Progenitor cell of endocrine pancreas (in vitro differentiated cells): ENCODE measurements around the gene TPSD1. TPM values are rescaled to one million over a fixed set of nuclear protein-coding genes. Genes with fewer than 3 reads are reported as not detected.

Experiments used
- DNase-seq: peaks from one replicate; pipeline ENCODE4 v3.0.0; 2021; ENCODE audit warnings: low spot score; ENCODE audit not compliant: unreplicated experiment
- H3K27ac Mint-ChIP-seq: 2 replicates; pipeline ENCODE4 v1.8.0; 2021; ENCODE audit warnings: mild to moderate bottlenecking, moderate library complexity, mixed read lengths
- H3K27me3 Mint-ChIP-seq: 2 replicates; pipeline ENCODE4 v1.8.0; 2021; ENCODE audit warnings: mixed read lengths
- H3K36me3 Mint-ChIP-seq: 2 replicates; pipeline ENCODE4 v1.8.0; 2022; ENCODE audit warnings: mixed read lengths; ENCODE audit not compliant: insufficient read depth
- H3K4me1 Mint-ChIP-seq: 2 replicates; pipeline ENCODE4 v1.8.0; 2021; ENCODE audit warnings: low read depth, mixed read lengths
- H3K4me3 Mint-ChIP-seq: 2 replicates; pipeline ENCODE4 v1.8.0; 2021; ENCODE audit warnings: low read depth, mild to moderate bottlenecking, moderate library complexity, mixed read lengths
- H3K9me3 Mint-ChIP-seq: 2 replicates; pipeline ENCODE4 v1.8.0; 2021; ENCODE audit warnings: low read depth, mixed read lengths
- total RNA-seq: library from RNA; stranded (reverse); gene quantifications from 2 replicates; pipeline ENCODE4 v1.2.1, GENCODE V29; 2021
- TF ChIP-seq, protein P1 (sequence below): fragments of 200-600 bp; sonication (generic); IDR thresholded peaks from one replicate; pipeline ENCODE4 v1.5.0; 2021; ENCODE audit warnings: antibody characterized with exemption, mild to moderate bottlenecking; ENCODE audit not compliant: unreplicated experiment

TPSD1 gene
- total RNA-seq, 1 donor from 2014 or later = not detected

- Mint-ChIP-seq H3K9me3 (no peaks in the 10 kb centered on the region), H3K4me3 (no peak overlapping the region), H3K27me3 (no peaks in the 10 kb centered on the region), H3K27ac (no peak overlapping the region), H3K4me1 (no peaks in the 10 kb centered on the region), H3K36me3 (no peaks in the 10 kb centered on the region)
- DNase-seq = no peak
- TF ChIP-seq, protein P1, sequence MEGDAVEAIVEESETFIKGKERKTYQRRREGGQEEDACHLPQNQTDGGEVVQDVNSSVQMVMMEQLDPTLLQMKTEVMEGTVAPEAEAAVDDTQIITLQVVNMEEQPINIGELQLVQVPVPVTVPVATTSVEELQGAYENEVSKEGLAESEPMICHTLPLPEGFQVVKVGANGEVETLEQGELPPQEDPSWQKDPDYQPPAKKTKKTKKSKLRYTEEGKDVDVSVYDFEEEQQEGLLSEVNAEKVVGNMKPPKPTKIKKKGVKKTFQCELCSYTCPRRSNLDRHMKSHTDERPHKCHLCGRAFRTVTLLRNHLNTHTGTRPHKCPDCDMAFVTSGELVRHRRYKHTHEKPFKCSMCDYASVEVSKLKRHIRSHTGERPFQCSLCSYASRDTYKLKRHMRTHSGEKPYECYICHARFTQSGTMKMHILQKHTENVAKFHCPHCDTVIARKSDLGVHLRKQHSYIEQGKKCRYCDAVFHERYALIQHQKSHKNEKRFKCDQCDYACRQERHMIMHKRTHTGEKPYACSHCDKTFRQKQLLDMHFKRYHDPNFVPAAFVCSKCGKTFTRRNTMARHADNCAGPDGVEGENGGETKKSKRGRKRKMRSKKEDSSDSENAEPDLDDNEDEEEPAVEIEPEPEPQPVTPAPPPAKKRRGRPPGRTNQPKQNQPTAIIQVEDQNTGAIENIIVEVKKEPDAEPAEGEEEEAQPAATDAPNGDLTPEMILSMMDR = no peak
Measured at GRCh38 chr16:1211451-1212268, 44.2 kb upstream of the TPSD1 start.

- H3K27me3 Mint-ChIP-seq = no peaks in the 10 kb centered on the region
- DNase-seq = no peak
- no peaks in the 10 kb centered on the region for H3K4me1 Mint-ChIP-seq
- no peaks in the 10 kb centered on the region for H3K9me3 Mint-ChIP-seq
- no peak overlapping the region for H3K4me3 Mint-ChIP-seq
- TF ChIP-seq, protein P1 = no peak
- no peaks in the 10 kb centered on the region for H3K36me3 Mint-ChIP-seq
- no peak overlapping the region for H3K27ac Mint-ChIP-seq
Measured at GRCh38 chr16:1212616-1213194, 43.2 kb upstream of the TPSD1 start.

GRCh38 chr16:1213231-1213630 lies 42.6 kb upstream of the TPSD1 start:
- no peaks in the 10 kb centered on the region for H3K9me3 Mint-ChIP-seq
- no peak overlapping the region for H3K4me3 Mint-ChIP-seq
- H3K27ac Mint-ChIP-seq = no peak overlapping the region
- TF ChIP-seq, protein P1 = no peak
- H3K4me1 Mint-ChIP-seq = no peaks in the 10 kb centered on the region
- DNase-seq = no peak
- no peaks in the 10 kb centered on the region for H3K36me3 Mint-ChIP-seq
- H3K27me3 Mint-ChIP-seq = no peaks in the 10 kb centered on the region

DNA sequence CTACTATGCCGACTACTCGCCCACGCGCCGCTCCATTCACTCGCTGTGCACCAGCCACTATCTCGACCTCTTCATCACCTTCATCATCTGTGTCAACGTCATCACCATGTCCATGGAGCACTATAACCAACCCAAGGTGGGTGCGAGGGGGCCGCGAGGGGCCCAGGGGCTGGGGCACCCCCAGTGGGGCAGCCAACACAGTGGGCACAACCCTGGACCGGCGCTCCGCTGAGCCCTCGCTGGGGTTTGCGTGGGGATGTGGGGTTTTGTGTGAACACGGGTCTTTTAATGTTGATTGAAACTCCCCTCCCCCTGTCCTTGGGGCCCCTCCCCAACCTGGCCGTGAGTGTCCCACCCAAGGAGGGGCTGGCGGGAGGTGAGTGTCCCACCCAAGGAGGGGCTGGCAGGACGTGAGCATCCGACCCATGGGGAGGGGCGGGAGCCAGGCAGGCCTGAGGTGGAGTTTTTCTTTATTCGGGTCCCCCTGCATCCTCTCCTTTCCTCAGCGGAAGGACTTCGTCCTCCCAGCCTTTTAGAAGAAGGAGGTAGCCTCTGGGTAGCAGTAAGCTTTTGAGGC lies 42.0 kb upstream of the TPSD1 start:
- no peaks in the 10 kb centered on the region for H3K9me3 Mint-ChIP-seq
- H3K27ac Mint-ChIP-seq = no peak overlapping the region
- no peaks in the 10 kb centered on the region for H3K4me1 Mint-ChIP-seq
- TF ChIP-seq, protein P1 = no peak
- no peaks in the 10 kb centered on the region for H3K36me3 Mint-ChIP-seq
- DNase-seq = no peak
- no peaks in the 10 kb centered on the region for H3K27me3 Mint-ChIP-seq
- H3K4me3 Mint-ChIP-seq = no peak overlapping the region

DNA sequence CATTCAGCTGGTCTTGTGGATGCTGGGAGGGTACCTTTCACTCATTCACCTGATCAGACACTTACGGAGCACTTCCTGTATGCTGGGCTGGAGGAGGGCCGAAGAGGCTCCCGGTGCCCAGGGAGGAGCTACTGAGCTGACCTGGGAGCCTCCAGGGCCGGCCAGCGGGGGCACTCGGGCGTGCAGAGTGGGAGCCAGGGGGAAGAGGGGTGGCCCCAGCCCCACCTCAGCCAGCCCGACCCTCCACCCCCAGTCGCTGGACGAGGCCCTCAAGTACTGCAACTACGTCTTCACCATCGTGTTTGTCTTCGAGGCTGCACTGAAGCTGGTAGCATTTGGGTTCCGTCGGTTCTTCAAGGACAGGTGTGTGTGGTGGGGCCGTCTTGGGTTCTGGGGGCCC lies 41.1 kb upstream of the TPSD1 start:
- Mint-ChIP-seq H3K36me3 (no peaks in the 10 kb centered on the region), H3K9me3 (no peaks in the 10 kb centered on the region), H3K27ac (no peak overlapping the region), H3K4me1 (no peaks in the 10 kb centered on the region), H3K4me3 (no peak overlapping the region), H3K27me3 (no peaks in the 10 kb centered on the region)
- DNase-seq = no peak
- TF ChIP-seq, protein P1 = no peak
